Measurements from ENCODE around the gene LHX2.

GRCh38 chr9:124008694-124009530, 2.7 kb upstream of the LHX2 start:
- no peak for TF ChIP-seq PBX3 (CRISPR knock-in tag; IDR thresholded peaks at IDR 0.05; ENCODE audit: borderline replicate concordance)
- TF ChIP-seq CEBPB (IDR thresholded peaks at IDR 0.05; ENCODE audit: borderline replicate concordance, low read depth, low read length): no peak

Data from HepG2 (cell line).